A549 (cell line): Measurements from ENCODE around the gene LARGE1. TPM values are rescaled to one million over a fixed set of nuclear protein-coding genes. Genes with fewer than 3 reads are reported as not detected.

Source experiments
- ATAC-seq, 2 experiments: fragments of 200-7000 bp in 1 of 2; fragments of >200 bp in 1 of 2; cut with Nextera tagmentation in 1 of 2; cut with Tn5 transposase in 1 of 2; 3 replicates each; pipeline versions ENCODE4 v1.8.0 to v1.9.1; 2018 to 2020; ENCODE audit warnings: mild to moderate bottlenecking in 1 of 2, moderate library complexity in 1 of 2
- CTCF ChIA-PET: fragments of 300-600 bp; sonication (Branson Sonifier 250); formaldehyde crosslinking; extraction: SDS; loops from one replicate; lab custom pipeline; 2021; ENCODE audit warnings: antibody characterized with exemption, inconsistent platforms; lab: Yijun Ruan, JAX
- POLR2A ChIA-PET: fragments of 350-600 bp; formaldehyde crosslinking; extraction: SDS; loops from one replicate; lab custom pipeline; 2021; ENCODE audit warnings: antibody characterized with exemption, inconsistent platforms; lab: Yijun Ruan, JAX
- DNase-seq, 2 experiments: peaks; one replicate each; pipeline versions ENCODE4 v3.0.0 to v3.0.0-alpha.2; 2011 to 2016; ENCODE audit warnings: low read depth in 1 of 2, low spot score in 1 of 2
- FAIRE-seq: peaks from 2 replicates; lab custom pipeline; 2011; peaks lifted over from hg19 to GRCh38; lab: Jason Lieb, UNC
- H3K27ac ChIP-seq, 2 experiments: fragments of >200 bp; sonication (Bioruptor Twin); formaldehyde crosslinking; 3 replicates each; pipeline ENCODE4 v1.5.1; 2016 to 2017
- H3K4me1 ChIP-seq: fragments of >200 bp; sonication (Bioruptor Twin); formaldehyde crosslinking; 3 replicates; pipeline ENCODE4 v1.6.1; 2016
- H3K4me2 ChIP-seq: fragments of >200 bp; sonication (Bioruptor Twin); formaldehyde crosslinking; 3 replicates; pipeline ENCODE4 v1.6.1; 2016
- H3K4me3 ChIP-seq: fragments of >200 bp; sonication (Bioruptor Twin); formaldehyde crosslinking; 3 replicates; pipeline ENCODE4 v1.5.1; 2016
- H3K9me3 ChIP-seq: fragments of >200 bp; sonication (Bioruptor Twin); formaldehyde crosslinking; 3 replicates; pipeline ENCODE4 v1.6.1; 2016
- BHLHE40 ChIP-seq: IDR thresholded peaks from 2 replicates; pipeline ENCODE4 v1.6.1; 2012; ENCODE audit warnings: low read depth, low read length, inconsistent platforms
- CBX8 ChIP-seq: fragments of 200-600 bp; sonication (generic); IDR thresholded peaks from 2 replicates; pipeline ENCODE4 v1.6.1; 2016
- CEBPB ChIP-seq, 2 experiments: fragments of >200 bp in 1 of 2; sonication (Bioruptor Twin) in 1 of 2; formaldehyde crosslinking in 1 of 2; IDR thresholded peaks; 2 replicates each; pipeline ENCODE4 v1.6.1; 2012 to 2016
- EHF ChIP-seq: fragments of 250-450 bp; sonication (Bioruptor Pico); IDR thresholded peaks from 2 replicates; pipeline ENCODE4 v1.5.0; 2020; ENCODE audit warnings: mild to moderate bottlenecking
- ESRRA ChIP-seq: fragments of 150-350 bp; IDR thresholded peaks from 2 replicates; pipeline ENCODE4 v1.6.1; 2014; ENCODE audit warnings: mild to moderate bottlenecking, low read length, borderline replicate concordance
- HEYL ChIP-seq: fragments of 250-450 bp; sonication (Bioruptor Pico); IDR thresholded peaks from 2 replicates; pipeline ENCODE4 v1.8.0; 2021; ENCODE audit warnings: mild to moderate bottlenecking, moderate library complexity
- HOXB5 ChIP-seq: fragments of 250-450 bp; sonication (Bioruptor Pico); IDR thresholded peaks from 2 replicates; pipeline ENCODE4 v1.5.0; 2020; ENCODE audit warnings: mild to moderate bottlenecking, moderate library complexity
- KDM5A ChIP-seq: fragments of 200-600 bp; sonication (generic); IDR thresholded peaks from 2 replicates; pipeline ENCODE4 v1.6.1; 2016; ENCODE audit warnings: antibody characterized with exemption, mild to moderate bottlenecking
- MAFK ChIP-seq: fragments of 450-650 bp; IDR thresholded peaks from 2 replicates; pipeline ENCODE4 v1.6.1; 2014; ENCODE audit not compliant: partially characterized antibody
- MYC ChIP-seq: IDR thresholded peaks from 2 replicates; pipeline ENCODE4 v1.6.1; 2012; ENCODE audit warnings: mild to moderate bottlenecking, inconsistent platforms, low read length, improper control_type of control experiment, borderline replicate concordance
- NFE2L2 ChIP-seq: fragments of 150-350 bp; conservative IDR thresholded peaks from 2 replicates; pipeline ENCODE4 v1.6.1; 2014; ENCODE audit warnings: low read length
- NPAS2 ChIP-seq: fragments of 250-450 bp; sonication (Bioruptor Pico); IDR thresholded peaks from 2 replicates; pipeline ENCODE4 v1.8.0; 2022; ENCODE audit warnings: mild to moderate bottlenecking, moderate library complexity, borderline replicate concordance
- NR3C1 ChIP-seq: fragments of >200 bp; sonication (Bioruptor Twin); formaldehyde crosslinking; IDR thresholded peaks from 3 replicates; pipeline ENCODE4 v1.6.1; 2017
- POLR2A ChIP-seq: IDR thresholded peaks from 2 replicates; pipeline ENCODE4 v1.6.1; 2012; ENCODE audit warnings: mild to moderate bottlenecking, low read length
- POLR2AphosphoS2 ChIP-seq: conservative IDR thresholded peaks from 2 replicates; pipeline ENCODE4 v1.6.1; 2012; ENCODE audit warnings: low read length, improper control_type of control experiment, inconsistent platforms
- RAD21 ChIP-seq, 2 experiments: fragments of >200 bp in 1 of 2; sonication (Bioruptor Twin) in 1 of 2; formaldehyde crosslinking in 1 of 2; IDR thresholded peaks in 1 of 2; conservative IDR thresholded peaks in 1 of 2; 2 replicates in 1 of 2; 3 replicates in 1 of 2; pipeline ENCODE4 v1.6.1; 2012 to 2018; ENCODE audit warnings: inconsistent platforms in 1 of 2
- RARB ChIP-seq: fragments of 250-450 bp; sonication (Bioruptor Pico); IDR thresholded peaks from 2 replicates; pipeline ENCODE4 v1.8.0; 2021; ENCODE audit warnings: mild to moderate bottlenecking, moderate library complexity
- RCOR1 ChIP-seq: fragments of 150-350 bp; IDR thresholded peaks from 2 replicates; pipeline ENCODE4 v1.6.1; 2014; ENCODE audit warnings: antibody characterized with exemption, low read length, low read depth
- RNF2 ChIP-seq: fragments of 200-600 bp; sonication (generic); IDR thresholded peaks from 2 replicates; pipeline ENCODE4 v1.6.1; 2016; ENCODE audit warnings: low read depth, mild to moderate bottlenecking, antibody characterized with exemption, moderate library complexity, borderline replicate concordance
- SMC3 ChIP-seq: fragments of >200 bp; sonication (Bioruptor Twin); formaldehyde crosslinking; IDR thresholded peaks from 3 replicates; pipeline ENCODE4 v1.6.1; 2018; ENCODE audit warnings: inconsistent platforms
- TFCP2L1 ChIP-seq: fragments of 250-450 bp; sonication (Bioruptor Pico); IDR thresholded peaks from 2 replicates; pipeline ENCODE4 v1.5.0; 2021; ENCODE audit warnings: mild to moderate bottlenecking
- ZC3H11A ChIP-seq: fragments of 450-650 bp; IDR thresholded peaks from 2 replicates; pipeline ENCODE4 v1.6.1; 2014; ENCODE audit warnings: antibody characterized with exemption, mild to moderate bottlenecking
- ZSCAN20 ChIP-seq: fragments of 250-450 bp; sonication (Bioruptor Pico); IDR thresholded peaks from 2 replicates; pipeline ENCODE4 v1.8.0; 2022; ENCODE audit warnings: mild to moderate bottlenecking, moderate library complexity
- WGBS: methylation state at CpG from one replicate; pipeline ENCODE4 v1.1.6; 2017; ENCODE audit errors: missing lambda C conversion rate; 5-methylcytosine and 5-hydroxymethylcytosine counted together
- polyA plus RNA-seq, 4 experiments: library from polyadenylated mRNA; depleted of rRNA in 3 of 4; stranded (reverse); fragments of >200 nt; fragmentation: RNase III in 1 of 4; extraction: RNeasy Plus Mini Kit Qiagen cat#74134 plus additional on column Dnase treatment in 1 of 4; gene quantifications; 2 replicates in 3 of 4; 3 replicates in 1 of 4; pipeline ENCODE4 v1.2.3, GENCODE V29; 2011 to 2017
- TF ChIP-seq, protein P1 (sequence below): IDR thresholded peaks from 2 replicates; pipeline ENCODE4 v1.6.1; 2012
- TF ChIP-seq, protein P2 (sequence below): fragments of >200 bp; sonication (Bioruptor Twin); formaldehyde crosslinking; IDR thresholded peaks from 3 replicates; pipeline ENCODE4 v1.6.1; 2016
- TF ChIP-seq, protein P3 (sequence below): fragments of 150-350 bp; IDR thresholded peaks from 2 replicates; pipeline ENCODE4 v1.6.1; 2014; ENCODE audit warnings: low read depth, mild to moderate bottlenecking, low read length
- TF ChIP-seq, protein P4 (sequence below): IDR thresholded peaks from 2 replicates; pipeline ENCODE4 v1.6.1; 2012
- TF ChIP-seq, protein P5 (sequence below): IDR thresholded peaks from 2 replicates; pipeline ENCODE4 v1.6.1; 2012; ENCODE audit warnings: low read depth, borderline replicate concordance
- TF ChIP-seq, protein P6 (sequence below): fragments of 450-650 bp; IDR thresholded peaks from 2 replicates; pipeline ENCODE4 v1.6.1; 2014; ENCODE audit warnings: antibody characterized with exemption
- TF ChIP-seq, protein P7 (sequence below): fragments of 250-450 bp; sonication (Bioruptor Pico); IDR thresholded peaks from 2 replicates; pipeline ENCODE4 v1.5.0; 2020; ENCODE audit warnings: low read depth, mild to moderate bottlenecking, moderate library complexity

The LARGE1 gene
- polyA plus RNA-seq, 2 of the 4 experiments (the other 2 are of a cell fraction) = 2.7 to 5.8 TPM

DNA sequence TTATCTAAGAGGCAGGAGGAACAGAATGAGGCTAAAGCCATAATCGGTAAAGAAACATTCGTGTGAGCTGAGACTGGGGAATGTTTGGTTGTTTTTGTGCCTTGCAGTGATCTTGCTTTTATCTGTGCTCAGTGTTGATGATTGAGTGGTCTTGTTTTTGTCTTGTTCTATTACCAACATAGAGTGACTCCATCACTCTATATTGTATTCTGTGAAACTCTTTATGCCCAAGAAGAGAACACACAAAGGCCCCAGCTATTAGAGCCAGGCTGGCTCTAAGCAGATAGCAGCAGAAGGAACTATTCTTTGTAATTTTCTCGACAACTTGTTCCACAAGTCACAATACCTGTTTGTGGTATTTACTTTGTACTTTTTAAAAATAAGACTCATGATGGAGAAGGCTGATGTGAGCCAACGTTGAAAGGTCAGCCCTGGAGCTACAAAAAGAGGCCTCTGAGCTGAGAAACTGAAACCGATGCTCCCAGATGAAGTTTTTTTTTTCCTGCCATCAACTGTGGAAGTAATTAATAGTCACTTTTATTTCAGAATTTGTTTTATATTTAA is 68.4 kb downstream of the LARGE1 start:
- Histone ChIP-seq H3K4me1 (no peaks in the 10 kb centered on the region), H3K4me2 (no peak overlapping the region), H3K27ac (no peak overlapping the region), H3K9me3 (no peaks in the 10 kb centered on the region), H3K4me3 (no peak overlapping the region)
- DNase-seq (no peak), FAIRE-seq (no peak), ATAC-seq (no peak)
- ChIA-PET CTCF (interaction anchor here (0.6 to 1.1 kb wide), 2 partner anchors 229 to 1172 kb away, joined by 3 read pairs; no protein-coding TSS in a partner anchor), POLR2A (no interaction called here)
- WGBS = 73% methylated on average over 5 of the region's 5 CpGs
- TF ChIP-seq, protein P1, sequence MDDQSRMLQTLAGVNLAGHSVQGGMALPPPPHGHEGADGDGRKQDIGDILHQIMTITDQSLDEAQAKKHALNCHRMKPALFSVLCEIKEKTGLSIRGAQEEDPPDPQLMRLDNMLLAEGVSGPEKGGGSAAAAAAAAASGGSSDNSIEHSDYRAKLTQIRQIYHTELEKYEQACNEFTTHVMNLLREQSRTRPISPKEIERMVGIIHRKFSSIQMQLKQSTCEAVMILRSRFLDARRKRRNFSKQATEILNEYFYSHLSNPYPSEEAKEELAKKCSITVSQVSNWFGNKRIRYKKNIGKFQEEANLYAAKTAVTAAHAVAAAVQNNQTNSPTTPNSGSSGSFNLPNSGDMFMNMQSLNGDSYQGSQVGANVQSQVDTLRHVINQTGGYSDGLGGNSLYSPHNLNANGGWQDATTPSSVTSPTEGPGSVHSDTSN = no peak
- TF ChIP-seq ESRRA (no peak), NR3C1 (no peak), RARB (CRISPR knock-in tag) (no peak), ZC3H11A (no peak), POLR2AphosphoS2 (no peak), MAFK (no peak), NPAS2 (CRISPR knock-in tag) (no peak), RCOR1 (no peak), CBX8 (no peak), HEYL (CRISPR knock-in tag) (no peak), ZSCAN20 (CRISPR knock-in tag) (no peak), HOXB5 (CRISPR knock-in tag) (no peak), POLR2A (no peak), BHLHE40 (no peak), RAD21 (conservative IDR thresholded peaks at IDR 0.05 in 1 of 2, IDR thresholded peaks at IDR 0.05 in 1 of 2) (no peak)
- TF ChIP-seq, protein P2, sequence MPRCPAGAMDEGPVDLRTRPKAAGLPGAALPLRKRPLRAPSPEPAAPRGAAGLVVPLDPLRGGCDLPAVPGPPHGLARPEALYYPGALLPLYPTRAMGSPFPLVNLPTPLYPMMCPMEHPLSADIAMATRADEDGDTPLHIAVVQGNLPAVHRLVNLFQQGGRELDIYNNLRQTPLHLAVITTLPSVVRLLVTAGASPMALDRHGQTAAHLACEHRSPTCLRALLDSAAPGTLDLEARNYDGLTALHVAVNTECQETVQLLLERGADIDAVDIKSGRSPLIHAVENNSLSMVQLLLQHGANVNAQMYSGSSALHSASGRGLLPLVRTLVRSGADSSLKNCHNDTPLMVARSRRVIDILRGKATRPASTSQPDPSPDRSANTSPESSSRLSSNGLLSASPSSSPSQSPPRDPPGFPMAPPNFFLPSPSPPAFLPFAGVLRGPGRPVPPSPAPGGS = no peak
- TF ChIP-seq, protein P3, sequence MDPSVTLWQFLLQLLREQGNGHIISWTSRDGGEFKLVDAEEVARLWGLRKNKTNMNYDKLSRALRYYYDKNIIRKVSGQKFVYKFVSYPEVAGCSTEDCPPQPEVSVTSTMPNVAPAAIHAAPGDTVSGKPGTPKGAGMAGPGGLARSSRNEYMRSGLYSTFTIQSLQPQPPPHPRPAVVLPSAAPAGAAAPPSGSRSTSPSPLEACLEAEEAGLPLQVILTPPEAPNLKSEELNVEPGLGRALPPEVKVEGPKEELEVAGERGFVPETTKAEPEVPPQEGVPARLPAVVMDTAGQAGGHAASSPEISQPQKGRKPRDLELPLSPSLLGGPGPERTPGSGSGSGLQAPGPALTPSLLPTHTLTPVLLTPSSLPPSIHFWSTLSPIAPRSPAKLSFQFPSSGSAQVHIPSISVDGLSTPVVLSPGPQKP = no peak
- TF ChIP-seq, protein P4, sequence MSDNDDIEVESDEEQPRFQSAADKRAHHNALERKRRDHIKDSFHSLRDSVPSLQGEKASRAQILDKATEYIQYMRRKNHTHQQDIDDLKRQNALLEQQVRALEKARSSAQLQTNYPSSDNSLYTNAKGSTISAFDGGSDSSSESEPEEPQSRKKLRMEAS = no peak

DNA sequence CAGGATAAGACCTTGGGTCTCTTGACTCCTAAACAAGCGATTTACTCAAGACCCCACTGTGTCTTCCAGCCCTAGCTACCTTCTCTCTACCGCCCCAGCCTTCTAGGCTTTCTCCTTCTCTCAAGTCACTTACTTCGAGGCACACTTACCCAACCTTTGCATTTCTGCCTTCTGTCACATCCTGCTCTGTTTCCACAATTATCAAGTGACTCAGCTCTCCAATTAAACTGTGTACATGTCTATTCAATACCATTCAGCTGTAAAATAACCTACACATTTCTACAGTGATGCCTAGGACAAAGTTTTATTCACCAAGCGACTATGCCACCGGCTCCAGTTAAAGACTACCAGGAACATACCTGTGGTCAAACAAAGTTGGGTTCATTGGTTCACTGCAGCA is 69.0 kb downstream of the LARGE1 start:
- no peaks in the 10 kb centered on the region for H3K9me3 ChIP-seq
- ATAC-seq (no peak), FAIRE-seq (no peak), DNase-seq (no peak)
- CTCF ChIA-PET = interaction anchor here (0.6 to 1.1 kb wide), 2 partner anchors 228 to 1172 kb away, joined by 3 read pairs; no protein-coding TSS in a partner anchor
- H3K4me2 ChIP-seq = no peak overlapping the region
- POLR2A ChIA-PET = no interaction called here
- 83% methylated on average over 5 of the region's 5 CpGs for WGBS
- H3K4me1 ChIP-seq = no peaks in the 10 kb centered on the region
- TF ChIP-seq RNF2 = no peak
- TF ChIP-seq, all 56 proteins: peak for 0
- no peak overlapping the region for H3K27ac ChIP-seq
- H3K4me3 ChIP-seq = no peak overlapping the region

DNA sequence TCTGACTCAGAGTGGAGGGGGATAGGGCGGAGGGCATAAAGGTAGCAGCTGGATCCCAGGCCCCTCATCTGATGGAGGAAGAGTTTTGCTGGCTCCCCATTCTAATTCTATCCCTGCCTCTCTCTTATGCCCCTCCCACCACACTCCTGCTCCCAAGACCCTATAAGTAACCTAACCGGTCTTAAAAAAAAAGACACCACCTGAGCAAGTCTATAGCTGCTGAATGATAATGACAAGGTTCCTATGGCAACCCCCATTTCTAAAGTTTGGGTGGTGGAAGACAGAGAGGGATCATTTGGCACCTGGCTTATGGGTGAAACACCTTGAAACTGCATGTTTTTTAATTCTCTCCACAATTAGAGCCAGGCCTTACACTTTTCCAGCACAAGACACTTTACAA is 69.6 kb downstream of the LARGE1 start:
- ChIA-PET POLR2A (no interaction called here), CTCF (interaction anchor here (1.1 kb wide), 1 partner anchor 1173 kb away, joined by 3 read pairs; no protein-coding TSS in a partner anchor)
- no peak overlapping the region for H3K27ac ChIP-seq
- DNase-seq (no peak), ATAC-seq (no peak), FAIRE-seq (no peak)
- H3K4me3 ChIP-seq = no peak overlapping the region
- H3K4me2 ChIP-seq = no peak overlapping the region
- WGBS = 91% methylated on average over 2 of the region's 2 CpGs
- H3K9me3 ChIP-seq = no peaks in the 10 kb centered on the region
- no peaks in the 10 kb centered on the region for H3K4me1 ChIP-seq
- TF ChIP-seq, protein P5, sequence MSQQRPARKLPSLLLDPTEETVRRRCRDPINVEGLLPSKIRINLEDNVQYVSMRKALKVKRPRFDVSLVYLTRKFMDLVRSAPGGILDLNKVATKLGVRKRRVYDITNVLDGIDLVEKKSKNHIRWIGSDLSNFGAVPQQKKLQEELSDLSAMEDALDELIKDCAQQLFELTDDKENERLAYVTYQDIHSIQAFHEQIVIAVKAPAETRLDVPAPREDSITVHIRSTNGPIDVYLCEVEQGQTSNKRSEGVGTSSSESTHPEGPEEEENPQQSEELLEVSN = no peak
- no peak for TF ChIP-seq NFE2L2
- TF ChIP-seq ESRRA = no peak
- TF ChIP-seq, protein P4 = no peak
- TF ChIP-seq, protein P6, sequence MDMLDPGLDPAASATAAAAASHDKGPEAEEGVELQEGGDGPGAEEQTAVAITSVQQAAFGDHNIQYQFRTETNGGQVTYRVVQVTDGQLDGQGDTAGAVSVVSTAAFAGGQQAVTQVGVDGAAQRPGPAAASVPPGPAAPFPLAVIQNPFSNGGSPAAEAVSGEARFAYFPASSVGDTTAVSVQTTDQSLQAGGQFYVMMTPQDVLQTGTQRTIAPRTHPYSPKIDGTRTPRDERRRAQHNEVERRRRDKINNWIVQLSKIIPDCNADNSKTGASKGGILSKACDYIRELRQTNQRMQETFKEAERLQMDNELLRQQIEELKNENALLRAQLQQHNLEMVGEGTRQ = no peak
- TF ChIP-seq POLR2A = no peak
- no peak for TF ChIP-seq CEBPB (IDR thresholded peaks at IDR 0.05)
- TF ChIP-seq KDM5A = no peak
- TF ChIP-seq SMC3 = no peak
- no peak for TF ChIP-seq POLR2AphosphoS2
- TF ChIP-seq EHF (CRISPR knock-in tag) = no peak
- TF ChIP-seq, protein P7, sequence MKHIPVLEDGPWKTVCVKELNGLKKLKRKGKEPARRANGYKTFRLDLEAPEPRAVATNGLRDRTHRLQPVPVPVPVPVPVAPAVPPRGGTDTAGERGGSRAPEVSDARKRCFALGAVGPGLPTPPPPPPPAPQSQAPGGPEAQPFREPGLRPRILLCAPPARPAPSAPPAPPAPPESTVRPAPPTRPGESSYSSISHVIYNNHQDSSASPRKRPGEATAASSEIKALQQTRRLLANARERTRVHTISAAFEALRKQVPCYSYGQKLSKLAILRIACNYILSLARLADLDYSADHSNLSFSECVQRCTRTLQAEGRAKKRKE (CRISPR knock-in tag) = no peak
- no peak for TF ChIP-seq RNF2
- TF ChIP-seq MYC = no peak
- TF ChIP-seq TFCP2L1 (CRISPR knock-in tag) = no peak
- no peak for TF ChIP-seq ZSCAN20 (CRISPR knock-in tag)
